ENCODE results near the gene ATAD3A. TPM values are rescaled to one million over a fixed set of nuclear protein-coding genes. Genes with fewer than 3 reads are reported as not detected.
"Not testable (repeated sequence)": the region's sequence is repeated elsewhere in the genome, so short reads cannot be mapped to it uniquely, and the experiment has no call there.

Gene ATAD3A
- total and polyA plus RNA-seq, 2 experiments from 2014 or later: 16.7 to 46.7 TPM

DNA sequence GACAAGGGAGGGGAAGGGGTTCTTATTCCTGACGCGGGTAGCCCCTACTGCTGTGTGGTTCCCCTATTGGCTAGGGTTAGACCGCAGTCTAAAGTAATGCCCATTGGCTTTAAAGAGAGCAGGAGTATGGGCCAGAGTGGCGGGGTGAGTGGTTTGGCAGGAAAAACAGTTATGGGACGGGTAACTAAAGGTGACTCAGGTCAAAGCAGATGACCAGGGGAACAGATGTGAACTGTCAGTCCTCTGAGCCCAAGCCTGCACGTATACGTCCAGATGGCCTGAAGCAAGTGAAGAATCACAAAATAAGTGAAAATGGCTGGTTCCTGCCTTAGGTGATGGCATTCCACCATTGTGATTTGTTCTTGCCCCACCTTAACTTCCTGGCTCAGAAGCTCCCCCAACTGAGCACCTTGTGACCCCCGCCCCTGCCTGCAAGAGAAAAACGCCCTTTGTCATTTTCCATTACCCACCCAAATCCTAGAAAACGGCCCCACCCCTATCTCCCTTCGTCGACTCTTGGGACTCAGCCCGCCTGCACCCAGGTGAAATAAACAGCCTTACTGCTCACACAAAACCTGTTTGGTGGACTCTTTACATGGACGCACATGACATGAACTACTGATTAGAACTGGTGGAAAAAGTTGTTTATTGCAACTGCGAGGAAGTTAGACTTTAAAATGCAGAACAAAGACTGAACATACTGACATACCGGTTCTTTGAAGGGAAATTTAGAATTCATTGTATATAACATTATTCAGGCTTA lies 41.2 kb upstream of the ATAD3A start:
- peaks cover 3% of the 10 kb centered on the region for H4K20me1 ChIP-seq (ENCODE audit: insufficient read depth, poor library complexity, severe bottlenecking)
- H3K9me2 ChIP-seq (replicated peaks; ENCODE audit: insufficient read depth): no peaks in the 10 kb centered on the region
- H3K4me3 ChIP-seq: peak overlapping the region; percentile 68
- DNase-seq (ENCODE audit: low spot score): peak; percentile 28
- peak overlapping the region; percentile 83 for H3K27ac ChIP-seq
- H3K79me2 ChIP-seq: peaks cover 26% of the 10 kb centered on the region
- H3K27me3 ChIP-seq: no peaks in the 10 kb centered on the region
- peak overlapping the region; percentile 79 for H3K4me2 ChIP-seq
- H3K36me3 ChIP-seq (replicated peaks; ENCODE audit: insufficient read depth, low read depth): no peaks in the 10 kb centered on the region
- peaks cover 12% of the 10 kb centered on the region for H3K4me1 ChIP-seq (ENCODE audit: insufficient read depth)
- 15% methylated on average over 16 of the region's 16 CpGs for WGBS (ENCODE audit: low lambda C conversion rate, missing lambda C conversion rate)
- H2AFZ ChIP-seq: peak overlapping the region; percentile 88
- TF ChIP-seq EZH2phosphoT487 (IDR thresholded peaks at IDR 0.05; ENCODE audit: low read depth, severe bottlenecking, unreplicated experiment) (no peak), EZH2 (IDR thresholded peaks at IDR 0.05; ENCODE audit: borderline replicate concordance) (no peak)
- TF ChIP-seq, protein P1, sequence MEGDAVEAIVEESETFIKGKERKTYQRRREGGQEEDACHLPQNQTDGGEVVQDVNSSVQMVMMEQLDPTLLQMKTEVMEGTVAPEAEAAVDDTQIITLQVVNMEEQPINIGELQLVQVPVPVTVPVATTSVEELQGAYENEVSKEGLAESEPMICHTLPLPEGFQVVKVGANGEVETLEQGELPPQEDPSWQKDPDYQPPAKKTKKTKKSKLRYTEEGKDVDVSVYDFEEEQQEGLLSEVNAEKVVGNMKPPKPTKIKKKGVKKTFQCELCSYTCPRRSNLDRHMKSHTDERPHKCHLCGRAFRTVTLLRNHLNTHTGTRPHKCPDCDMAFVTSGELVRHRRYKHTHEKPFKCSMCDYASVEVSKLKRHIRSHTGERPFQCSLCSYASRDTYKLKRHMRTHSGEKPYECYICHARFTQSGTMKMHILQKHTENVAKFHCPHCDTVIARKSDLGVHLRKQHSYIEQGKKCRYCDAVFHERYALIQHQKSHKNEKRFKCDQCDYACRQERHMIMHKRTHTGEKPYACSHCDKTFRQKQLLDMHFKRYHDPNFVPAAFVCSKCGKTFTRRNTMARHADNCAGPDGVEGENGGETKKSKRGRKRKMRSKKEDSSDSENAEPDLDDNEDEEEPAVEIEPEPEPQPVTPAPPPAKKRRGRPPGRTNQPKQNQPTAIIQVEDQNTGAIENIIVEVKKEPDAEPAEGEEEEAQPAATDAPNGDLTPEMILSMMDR (IDR thresholded peaks at IDR 0.05; ENCODE audit: poor library complexity): no peak
- no peaks in the 10 kb centered on the region for H3K9me3 ChIP-seq (ENCODE audit: low read depth)

GRCh38 chr1:1471389-1472052 lies 40.4 kb upstream of the ATAD3A start, which contains the start of gene ATAD3B:
ATAD3B (plus strand) TSS chr1:1471765; CDS start chr1:1471885, 120 bp downstream.
- Histone ChIP-seq H3K4me2 (peak within 1 kb of the TSS; percentile 82), H4K20me1 (ENCODE audit: insufficient read depth, poor library complexity, severe bottlenecking) (peaks cover 3% of the 10 kb centered on the region), H2AFZ (peak within 1 kb of the TSS; percentile 88), H3K9me2 (replicated peaks; ENCODE audit: insufficient read depth) (no peaks in the 10 kb centered on the region), H3K79me2 (peaks cover 28% of the 10 kb centered on the region), H3K4me1 (ENCODE audit: insufficient read depth) (peaks cover 12% of the 10 kb centered on the region), H3K27ac (peak within 1 kb of the TSS; percentile 83), H3K9me3 (ENCODE audit: low read depth) (no peaks in the 10 kb centered on the region), H3K4me3 (peak within 1 kb of the TSS; percentile 68), H3K27me3 (no peaks in the 10 kb centered on the region), H3K36me3 (replicated peaks; ENCODE audit: insufficient read depth, low read depth) (no peaks in the 10 kb centered on the region)
- peak; percentile 95 for DNase-seq (ENCODE audit: low spot score)
- WGBS (ENCODE audit: low lambda C conversion rate, missing lambda C conversion rate): 2% methylated on average over 78 of the region's 87 CpGs
- no peak for TF ChIP-seq EZH2 (IDR thresholded peaks at IDR 0.05; ENCODE audit: borderline replicate concordance)

DNA sequence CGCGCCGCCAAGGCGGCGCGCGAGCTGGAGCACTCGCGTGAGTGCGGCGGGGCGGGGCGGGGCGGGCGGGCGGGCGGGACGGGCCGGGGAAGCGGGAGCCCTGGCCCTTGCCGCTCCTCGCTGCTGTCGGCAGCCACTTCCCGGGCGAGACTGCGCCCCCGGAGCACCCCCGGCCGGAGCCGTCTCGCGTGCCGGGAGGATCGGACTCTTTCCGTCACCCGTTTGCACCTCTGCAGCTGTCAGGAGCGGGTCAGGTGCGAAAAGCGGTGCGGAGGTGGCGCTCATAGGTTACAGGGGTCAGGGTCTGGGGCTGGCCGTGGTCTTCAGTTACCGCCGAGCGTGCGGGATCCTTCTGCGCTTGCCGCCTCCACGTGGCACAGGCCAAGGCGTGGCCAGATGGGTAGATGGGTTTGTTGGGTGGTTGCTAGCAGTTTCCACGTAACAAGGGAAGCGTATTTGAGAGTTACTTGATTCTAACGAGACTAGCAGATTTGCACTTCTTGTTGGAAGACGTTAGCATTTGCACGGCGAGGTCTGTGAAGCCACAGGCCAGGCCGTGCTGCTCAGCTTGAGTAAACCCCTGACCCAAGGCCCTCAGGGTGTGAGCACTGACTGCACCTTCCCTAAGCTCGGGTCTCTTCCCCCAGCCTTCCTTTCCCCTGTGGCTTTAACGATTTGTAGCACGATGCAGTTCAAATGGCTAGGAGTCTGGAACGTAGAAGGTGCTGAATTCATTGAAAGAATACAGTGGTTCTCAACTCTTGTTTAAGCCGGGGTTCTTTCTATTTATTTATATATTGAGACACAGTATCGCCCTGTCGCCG lies 39.7 kb upstream of the ATAD3A start:
- peak overlapping the region; percentile 48 for H3K27ac ChIP-seq
- not testable (repeated sequence) for H4K20me1 ChIP-seq (ENCODE audit: insufficient read depth, poor library complexity, severe bottlenecking); H3K36me3 ChIP-seq (replicated peaks; ENCODE audit: insufficient read depth, low read depth); H3K9me2 ChIP-seq (replicated peaks; ENCODE audit: insufficient read depth); H3K9me3 ChIP-seq (ENCODE audit: low read depth); H3K27me3 ChIP-seq; DNase-seq (ENCODE audit: low spot score); H2AFZ ChIP-seq
- WGBS (ENCODE audit: low lambda C conversion rate, missing lambda C conversion rate): 21% methylated on average over 14 of the region's 65 CpGs
- peak overlapping the region; percentile 39 for H3K4me3 ChIP-seq
- peaks cover 36% of the 10 kb centered on the region for H3K79me2 ChIP-seq
- peaks cover 12% of the 10 kb centered on the region for H3K4me1 ChIP-seq (ENCODE audit: insufficient read depth)
- peak overlapping the region; percentile 82 for H3K4me2 ChIP-seq

- not testable (repeated sequence) for H3K9me3 ChIP-seq (ENCODE audit: low read depth); H2AFZ ChIP-seq; H3K4me1 ChIP-seq (ENCODE audit: insufficient read depth); H3K36me3 ChIP-seq (replicated peaks; ENCODE audit: insufficient read depth, low read depth); H3K27ac ChIP-seq; H3K27me3 ChIP-seq; H3K4me2 ChIP-seq; DNase-seq (ENCODE audit: low spot score); H3K9me2 ChIP-seq (replicated peaks; ENCODE audit: insufficient read depth); H3K4me3 ChIP-seq; H4K20me1 ChIP-seq (ENCODE audit: insufficient read depth, poor library complexity, severe bottlenecking)
- over 99% methylated on average over 14 of the region's 17 CpGs for WGBS (ENCODE audit: low lambda C conversion rate, missing lambda C conversion rate)
- peaks cover 41% of the 10 kb centered on the region for H3K79me2 ChIP-seq
These were observed 36.0 kb upstream of the ATAD3A start for GRCh38 chr1:1476011-1476410.

All from hepatocyte (in vitro differentiated cells).